ENCODE measurements around the gene MRPL58.
A peak's percentile ranks its signal among the peaks of the same experiment; 100 is the strongest.
"Not testable (repeated sequence)": the region's sequence is repeated elsewhere in the genome, so short reads cannot be mapped to it uniquely, and the experiment has no call there.

MRPL58 gene

DNA sequence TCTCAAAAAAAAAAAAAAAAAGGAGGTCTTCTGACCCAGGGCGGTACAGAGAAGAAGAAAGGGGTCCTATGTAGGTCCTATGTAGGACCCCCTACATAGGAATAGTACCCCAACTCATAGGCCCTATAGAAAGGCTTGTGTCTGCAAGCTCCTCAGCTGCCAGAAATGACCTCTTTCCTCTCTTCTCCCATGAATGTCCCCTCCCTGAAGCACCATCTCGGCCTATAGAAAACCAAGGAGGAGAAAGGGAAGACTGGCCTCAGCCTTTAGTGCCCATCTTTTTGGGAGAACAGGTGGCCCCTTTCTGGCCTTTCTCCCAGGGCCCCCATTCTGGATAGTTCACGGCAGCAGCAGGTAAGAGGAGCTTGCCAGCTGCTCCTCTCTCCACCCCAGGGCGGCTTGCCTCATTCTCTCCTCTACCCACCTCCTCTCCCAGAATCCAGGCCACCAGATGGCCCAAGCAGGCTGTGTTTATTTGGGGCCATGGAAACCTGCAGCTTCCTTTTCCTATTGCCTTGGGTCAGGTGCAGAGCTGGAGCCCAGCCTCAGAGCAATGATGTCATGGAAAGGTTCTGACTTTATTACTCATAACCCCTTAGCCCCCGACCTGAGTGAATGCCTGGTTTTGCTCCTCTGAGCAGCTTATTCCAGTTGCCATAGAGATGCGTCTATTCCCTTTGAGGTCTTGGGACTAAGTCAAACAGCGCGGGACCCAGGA is 1.6 kb upstream of the MRPL58 start:
- Histone ChIP-seq H3K4me1 (ENCODE audit: control insufficient read depth in 1 of 2, insufficient read depth in 2 of 2, low read length in 2 of 2) (peaks cover 13 to 22% of the 10 kb centered on the region in 2 donors), H3K27ac (ENCODE audit: low read depth, low read length) (no peak overlapping the region), H3K36me3 (ENCODE audit: control insufficient read depth in 1 of 2, insufficient read depth in 2 of 2, low read length in 2 of 2) (no peaks in the 10 kb centered on the region), H3K9ac (ENCODE audit: low read depth in 1 of 2, low read length in 2 of 2) (no peak overlapping the region), H3K4me3 (ENCODE audit: low read depth in 1 of 2, low read length in 2 of 2) (no peak overlapping the region), H3K9me3 (ENCODE audit: control insufficient read depth in 1 of 2, low read length in 2 of 2) (no peaks in the 10 kb centered on the region), H3K27me3 (ENCODE audit: control insufficient read depth in 1 of 2, insufficient read depth in 2 of 2, low read length in 2 of 2) (no peaks in the 10 kb centered on the region)

DNA sequence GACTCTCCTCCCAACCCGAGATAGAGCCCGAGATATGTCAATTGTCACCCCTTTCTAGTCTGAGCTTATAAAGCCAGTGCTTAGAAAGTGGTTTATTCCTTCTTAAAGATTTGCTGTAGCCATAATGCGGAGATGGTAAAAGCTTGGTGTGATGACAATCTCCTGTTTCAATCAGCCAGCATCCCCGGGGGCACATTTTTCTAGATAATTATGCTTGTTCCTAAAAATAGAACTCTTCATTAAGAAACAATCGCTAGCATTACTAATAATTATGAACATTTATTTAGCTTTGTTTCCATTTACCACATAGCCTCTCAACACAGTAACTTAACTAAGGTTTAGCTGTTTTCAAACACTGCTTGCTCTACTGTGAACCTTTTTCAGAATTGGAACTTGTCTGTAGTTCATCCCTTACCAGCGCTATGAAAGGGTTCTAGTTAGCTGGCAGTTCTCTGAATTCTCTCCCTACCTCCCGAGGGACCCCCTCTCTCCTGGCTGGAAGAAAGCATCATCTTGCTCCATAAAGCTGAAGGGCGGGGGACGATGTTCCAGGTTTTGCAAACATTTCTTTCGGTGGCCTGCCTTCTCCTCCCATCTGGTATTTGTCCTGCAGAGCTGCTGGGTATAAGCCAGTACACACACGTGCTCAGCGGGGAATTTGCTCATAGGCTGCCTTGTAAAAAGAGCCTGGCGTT is 922 bp upstream of the MRPL58 start:
- Histone ChIP-seq H3K9ac (ENCODE audit: low read depth in 1 of 2, low read length in 2 of 2) (peak overlapping the region; percentile 74 to 83), H3K9me3 (ENCODE audit: control insufficient read depth in 1 of 2, low read length in 2 of 2) (no peaks in the 10 kb centered on the region), H3K36me3 (ENCODE audit: control insufficient read depth in 1 of 2, insufficient read depth in 2 of 2, low read length in 2 of 2) (peaks cover 1 to 3% of the 10 kb centered on the region in 2 donors), H3K4me1 (ENCODE audit: control insufficient read depth in 1 of 2, insufficient read depth in 2 of 2, low read length in 2 of 2) (peaks cover 13 to 22% of the 10 kb centered on the region in 2 donors), H3K27me3 (ENCODE audit: control insufficient read depth in 1 of 2, insufficient read depth in 2 of 2, low read length in 2 of 2) (no peaks in the 10 kb centered on the region), H3K4me3 (ENCODE audit: low read depth in 1 of 2, low read length in 2 of 2) (peak overlapping the region; percentile 72 to 97), H3K27ac (ENCODE audit: low read depth, low read length) (no peak overlapping the region)

DNA sequence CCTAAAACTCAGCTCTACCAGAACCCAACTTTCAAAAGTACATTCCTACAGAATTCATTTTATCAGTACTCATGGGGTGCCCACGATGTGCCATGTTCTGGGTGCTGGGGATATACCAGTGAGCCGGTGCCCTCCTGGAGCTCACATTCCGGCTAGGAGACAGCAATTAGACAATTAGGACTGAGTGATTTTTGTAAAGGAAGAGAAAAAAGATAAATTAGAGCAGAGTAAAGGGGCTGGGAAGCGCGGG is 449 bp upstream of the MRPL58 start:
- peaks cover 4 to 7% of the 10 kb centered on the region in 2 donors for H3K36me3 ChIP-seq (ENCODE audit: control insufficient read depth in 1 of 2, insufficient read depth in 2 of 2, low read length in 2 of 2)
- peak overlapping the region; percentile 74 to 83 for H3K9ac ChIP-seq (ENCODE audit: low read depth in 1 of 2, low read length in 2 of 2)
- peaks cover 13 to 22% of the 10 kb centered on the region in 2 donors for H3K4me1 ChIP-seq (ENCODE audit: control insufficient read depth in 1 of 2, insufficient read depth in 2 of 2, low read length in 2 of 2)
- H3K27me3 ChIP-seq (ENCODE audit: control insufficient read depth in 1 of 2, insufficient read depth in 2 of 2, low read length in 2 of 2) = no peaks in the 10 kb centered on the region
- H3K9me3 ChIP-seq (ENCODE audit: control insufficient read depth in 1 of 2, low read length in 2 of 2) = no peaks in the 10 kb centered on the region
- peak overlapping the region; percentile 15 for H3K27ac ChIP-seq (ENCODE audit: low read depth, low read length)
- peak overlapping the region; percentile 72 to 97 for H3K4me3 ChIP-seq (ENCODE audit: low read depth in 1 of 2, low read length in 2 of 2)

DNA sequence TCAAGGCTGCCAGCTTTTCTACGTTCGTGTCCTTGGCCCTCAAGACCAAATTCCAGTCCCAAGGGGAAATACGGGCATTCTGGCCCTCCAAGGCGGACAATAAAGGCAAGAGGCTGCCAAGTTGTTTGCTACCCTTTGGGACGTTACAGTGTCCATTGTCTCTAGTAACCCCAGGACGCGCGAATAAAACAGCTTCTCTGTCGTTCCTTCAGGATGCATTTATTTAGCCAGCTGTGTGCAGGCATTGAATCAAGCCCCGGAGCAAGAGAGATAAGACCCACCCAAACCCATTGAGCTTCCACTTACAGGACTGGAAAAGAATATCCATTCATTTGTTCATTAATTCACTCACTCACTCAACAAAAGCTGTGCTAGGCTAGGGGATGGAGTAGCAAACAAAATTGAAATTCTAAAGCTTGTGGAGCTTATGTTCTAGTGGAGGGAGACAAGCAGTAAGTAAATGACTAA is 656 bp downstream of the MRPL58 start:
- Histone ChIP-seq H3K36me3 (ENCODE audit: control insufficient read depth in 1 of 2, insufficient read depth in 2 of 2, low read length in 2 of 2) (peaks cover 4 to 7% of the 10 kb centered on the region in 2 donors), H3K9me3 (ENCODE audit: control insufficient read depth in 1 of 2, low read length in 2 of 2) (no peaks in the 10 kb centered on the region), H3K4me1 (ENCODE audit: control insufficient read depth in 1 of 2, insufficient read depth in 2 of 2, low read length in 2 of 2) (peaks cover 13 to 22% of the 10 kb centered on the region in 2 donors), H3K4me3 (ENCODE audit: low read depth in 1 of 2, low read length in 2 of 2) (peak overlapping the region; percentile 72 to 97), H3K9ac (ENCODE audit: low read depth in 1 of 2, low read length in 2 of 2) (peak overlapping the region; percentile 74 to 83), H3K27me3 (ENCODE audit: control insufficient read depth in 1 of 2, insufficient read depth in 2 of 2, low read length in 2 of 2) (no peaks in the 10 kb centered on the region), H3K27ac (ENCODE audit: low read depth, low read length) (no peak overlapping the region)

DNA sequence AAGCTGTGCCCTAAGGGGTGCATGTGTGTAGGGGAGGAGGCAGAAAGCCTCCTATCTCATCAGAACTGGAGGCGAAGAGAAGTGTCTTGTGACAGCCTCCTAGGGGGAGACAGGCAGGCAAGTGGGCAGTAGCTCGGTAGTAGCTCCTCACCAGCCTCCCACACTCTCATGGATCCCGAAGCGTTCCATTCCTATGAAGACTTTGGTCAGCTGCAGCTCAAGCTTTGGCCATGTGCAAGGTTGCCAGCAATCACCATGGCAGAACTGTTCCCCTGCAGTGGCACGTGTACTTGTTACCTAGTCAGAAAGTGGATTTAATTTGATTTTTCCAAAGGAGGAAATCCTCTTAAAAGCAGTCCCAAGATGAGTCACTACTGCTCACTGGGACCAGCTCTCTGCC is 6.7 kb downstream of the MRPL58 start:
- Histone ChIP-seq H3K4me1 (ENCODE audit: control insufficient read depth in 1 of 2, insufficient read depth in 2 of 2, low read length in 2 of 2) (no peaks in the 10 kb centered on the region), H3K36me3 (ENCODE audit: control insufficient read depth in 1 of 2, insufficient read depth in 2 of 2, low read length in 2 of 2) (peaks cover 18 to 50% of the 10 kb centered on the region in 2 donors), H3K9ac (ENCODE audit: low read depth in 1 of 2, low read length in 2 of 2) (no peak overlapping the region), H3K9me3 (ENCODE audit: control insufficient read depth in 1 of 2, low read length in 2 of 2) (no peaks in the 10 kb centered on the region), H3K4me3 (ENCODE audit: low read depth in 1 of 2, low read length in 2 of 2) (no peak overlapping the region), H3K27me3 (ENCODE audit: control insufficient read depth in 1 of 2, insufficient read depth in 2 of 2, low read length in 2 of 2) (no peaks in the 10 kb centered on the region), H3K27ac (ENCODE audit: low read depth, low read length) (no peak overlapping the region)

DNA sequence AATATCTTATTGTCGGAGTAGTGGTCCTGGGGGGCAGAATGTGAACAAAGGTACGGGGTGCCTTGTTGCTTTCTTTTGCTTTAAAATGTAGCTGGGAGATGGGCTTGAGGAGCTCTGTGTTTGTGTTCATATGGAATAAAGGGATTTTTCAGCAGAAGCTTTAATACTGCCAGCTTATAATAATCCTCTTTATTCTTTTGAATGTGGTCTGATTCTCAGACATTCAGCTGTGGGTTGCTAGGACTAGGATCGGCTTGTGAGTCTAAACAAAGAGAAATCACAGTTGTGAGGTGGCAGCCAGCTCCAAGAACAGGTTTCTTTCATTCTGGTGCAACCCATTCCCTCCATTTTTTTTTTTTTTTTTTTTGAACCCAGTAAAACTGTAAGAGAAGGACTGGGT is 7.2 kb downstream of the MRPL58 start:
- no peak overlapping the region for H3K27ac ChIP-seq (ENCODE audit: low read depth, low read length)
- H3K27me3 ChIP-seq (ENCODE audit: control insufficient read depth in 1 of 2, insufficient read depth in 2 of 2, low read length in 2 of 2) = no peaks in the 10 kb centered on the region
- no peak overlapping the region for H3K9ac ChIP-seq (ENCODE audit: low read depth in 1 of 2, low read length in 2 of 2)
- H3K36me3 ChIP-seq (ENCODE audit: control insufficient read depth in 1 of 2, insufficient read depth in 2 of 2, low read length in 2 of 2) = peaks cover 18 to 50% of the 10 kb centered on the region in 2 donors
- H3K4me1 ChIP-seq (ENCODE audit: control insufficient read depth in 1 of 2, insufficient read depth in 2 of 2, low read length in 2 of 2) = no peaks in the 10 kb centered on the region
- no peaks in the 10 kb centered on the region for H3K9me3 ChIP-seq (ENCODE audit: control insufficient read depth in 1 of 2, low read length in 2 of 2)
- no peak overlapping the region for H3K4me3 ChIP-seq (ENCODE audit: low read depth in 1 of 2, low read length in 2 of 2)

DNA sequence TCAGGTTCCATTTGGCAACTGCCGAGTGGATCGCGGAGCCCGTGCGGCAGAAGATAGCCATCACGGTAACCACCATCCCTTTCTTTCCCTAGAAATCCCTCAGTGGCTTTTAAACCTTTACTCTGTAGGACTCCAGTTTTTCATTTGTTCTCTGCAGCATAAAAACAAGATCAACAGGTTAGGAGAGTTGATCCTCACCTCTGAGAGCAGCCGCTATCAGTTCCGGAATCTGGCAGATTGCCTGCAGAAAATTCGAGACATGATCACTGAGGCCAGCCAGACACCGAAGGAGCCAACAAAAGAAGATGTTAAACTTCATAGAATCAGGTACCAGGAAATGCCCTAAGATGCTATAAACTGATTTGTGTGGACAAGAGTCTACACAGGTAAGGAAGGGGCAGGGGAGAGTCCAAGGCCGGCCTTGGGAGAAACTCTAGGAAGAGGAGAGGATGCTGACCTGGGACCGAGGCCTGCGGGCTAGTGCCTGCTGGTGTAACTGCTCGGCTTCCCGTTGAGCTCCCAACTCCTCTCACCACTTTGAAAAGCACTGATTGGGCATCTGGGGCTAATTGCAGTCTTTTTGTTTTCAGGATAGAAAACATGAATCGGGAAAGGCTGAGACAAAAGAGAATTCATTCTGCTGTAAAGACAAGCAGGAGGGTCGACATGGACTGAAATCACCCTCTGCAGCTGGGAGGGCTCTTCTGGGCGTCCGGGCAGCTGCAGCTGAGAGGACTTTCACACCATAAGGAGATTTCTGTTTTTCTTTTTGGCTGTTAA is 8.1 kb downstream of the MRPL58 start:
- no peak overlapping the region for H3K27ac ChIP-seq (ENCODE audit: low read depth, low read length)
- peaks cover 18 to 50% of the 10 kb centered on the region in 2 donors for H3K36me3 ChIP-seq (ENCODE audit: control insufficient read depth in 1 of 2, insufficient read depth in 2 of 2, low read length in 2 of 2)
- no peak overlapping the region for H3K9ac ChIP-seq (ENCODE audit: low read depth in 1 of 2, low read length in 2 of 2)
- no peak overlapping the region for H3K4me3 ChIP-seq (ENCODE audit: low read depth in 1 of 2, low read length in 2 of 2)
- H3K4me1 ChIP-seq (ENCODE audit: control insufficient read depth in 1 of 2, insufficient read depth in 2 of 2, low read length in 2 of 2) = no peaks in the 10 kb centered on the region
- H3K27me3 ChIP-seq (ENCODE audit: control insufficient read depth in 1 of 2, insufficient read depth in 2 of 2, low read length in 2 of 2) = no peaks in the 10 kb centered on the region
- no peaks in the 10 kb centered on the region for H3K9me3 ChIP-seq (ENCODE audit: control insufficient read depth in 1 of 2, low read length in 2 of 2)

DNA sequence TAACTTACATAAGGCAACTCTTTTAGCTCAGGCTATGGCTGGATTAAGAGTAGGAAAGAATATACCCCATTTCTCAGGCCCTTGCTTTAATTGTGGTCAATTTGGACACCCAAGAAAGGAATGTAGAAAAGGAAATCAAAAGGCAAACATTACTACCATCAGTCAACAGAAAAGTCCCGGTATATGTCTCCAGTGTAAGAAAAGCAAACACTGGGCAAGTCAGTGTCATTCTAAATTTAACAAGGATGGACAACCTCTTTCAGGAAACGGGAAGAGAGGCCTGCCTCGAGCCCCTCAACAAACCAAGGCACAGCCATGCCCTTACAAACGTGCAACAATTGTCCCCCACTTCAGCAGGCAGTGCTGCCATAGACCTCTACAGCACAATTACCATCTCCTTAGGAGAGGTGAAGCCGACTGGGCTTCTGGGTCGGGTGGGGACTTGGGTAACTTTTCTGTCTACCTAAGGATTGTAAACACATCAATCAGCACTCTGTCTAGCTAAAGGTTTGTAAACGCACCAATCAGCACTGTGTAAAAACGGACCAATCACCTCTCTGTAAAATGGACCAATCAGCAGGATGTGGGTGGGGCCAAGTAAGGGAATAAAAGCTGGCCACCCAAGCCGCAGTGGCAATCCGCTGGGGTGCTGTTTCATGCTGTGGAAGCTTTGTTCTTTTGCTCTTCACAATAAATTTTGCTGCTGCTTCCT is 12.4 kb downstream of the MRPL58 start:
- no peaks in the 10 kb centered on the region for H3K4me1 ChIP-seq (ENCODE audit: control insufficient read depth in 1 of 2, insufficient read depth in 2 of 2, low read length in 2 of 2)
- peaks cover 9 to 29% of the 10 kb centered on the region in 2 donors for H3K36me3 ChIP-seq (ENCODE audit: control insufficient read depth in 1 of 2, insufficient read depth in 2 of 2, low read length in 2 of 2)
- no peak overlapping the region for H3K27ac ChIP-seq (ENCODE audit: low read depth, low read length)
- no peak overlapping the region for H3K4me3 ChIP-seq (ENCODE audit: low read depth in 1 of 2, low read length in 2 of 2)
- no peaks in the 10 kb centered on the region for H3K9me3 ChIP-seq (ENCODE audit: control insufficient read depth in 1 of 2, low read length in 2 of 2)
- H3K27me3 ChIP-seq (ENCODE audit: control insufficient read depth in 1 of 2, insufficient read depth in 2 of 2, low read length in 2 of 2) = no peaks in the 10 kb centered on the region
- no peak overlapping the region for H3K9ac ChIP-seq (ENCODE audit: low read depth in 1 of 2, low read length in 2 of 2)

DNA sequence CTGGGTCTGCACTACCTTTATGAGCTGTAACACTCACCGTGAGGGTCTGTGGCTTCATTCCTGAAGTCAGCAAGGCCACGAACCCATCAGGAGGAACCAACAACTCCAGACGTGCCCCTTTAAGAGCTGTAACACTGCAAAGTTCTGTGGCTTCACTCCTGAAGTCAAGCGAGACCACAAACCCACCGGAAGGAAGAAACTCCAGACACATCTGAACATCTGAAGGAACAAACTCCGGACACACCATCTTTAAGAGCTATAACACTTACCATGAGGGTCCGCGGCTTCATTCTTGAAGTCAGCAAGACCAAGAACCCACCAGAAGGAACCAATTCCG is 12.9 kb downstream of the MRPL58 start:
- H3K9ac ChIP-seq (ENCODE audit: low read depth in 1 of 2, low read length in 2 of 2); H3K9me3 ChIP-seq (ENCODE audit: control insufficient read depth in 1 of 2, low read length in 2 of 2); H3K27me3 ChIP-seq (ENCODE audit: control insufficient read depth in 1 of 2, insufficient read depth in 2 of 2, low read length in 2 of 2); H3K4me3 ChIP-seq (ENCODE audit: low read depth in 1 of 2, low read length in 2 of 2); H3K27ac ChIP-seq (ENCODE audit: low read depth, low read length); H3K4me1 ChIP-seq (ENCODE audit: control insufficient read depth in 1 of 2, insufficient read depth in 2 of 2, low read length in 2 of 2): not testable (repeated sequence)
- H3K36me3 ChIP-seq (ENCODE audit: control insufficient read depth in 1 of 2, insufficient read depth in 2 of 2, low read length in 2 of 2) = peaks cover 9 to 23% of the 10 kb centered on the region in 2 donors

DNA sequence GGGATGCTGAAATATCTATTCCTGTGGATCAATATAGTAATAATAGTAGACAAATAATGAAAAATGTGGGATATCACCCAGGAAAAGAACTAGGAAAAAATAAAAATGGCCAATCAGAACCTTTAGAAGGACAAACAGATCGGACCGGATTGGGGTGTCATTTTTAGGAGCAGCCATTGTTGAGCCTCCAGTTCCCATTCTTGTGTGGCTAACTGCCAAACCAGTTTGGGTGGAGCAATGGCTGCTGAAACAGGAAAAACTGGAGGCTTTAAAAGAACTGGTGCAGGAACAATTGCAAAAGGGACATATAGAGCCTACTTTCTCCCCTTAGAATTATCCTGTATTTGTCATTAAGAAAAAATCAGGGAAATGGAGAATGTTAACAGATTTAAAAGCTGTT is 14.2 kb downstream of the MRPL58 start:
- peaks cover 4 to 11% of the 10 kb centered on the region in 2 donors for H3K36me3 ChIP-seq (ENCODE audit: control insufficient read depth in 1 of 2, insufficient read depth in 2 of 2, low read length in 2 of 2)
- not testable (repeated sequence) for H3K4me1 ChIP-seq (ENCODE audit: control insufficient read depth in 1 of 2, insufficient read depth in 2 of 2, low read length in 2 of 2); H3K27me3 ChIP-seq (ENCODE audit: control insufficient read depth in 1 of 2, insufficient read depth in 2 of 2, low read length in 2 of 2); H3K9ac ChIP-seq (ENCODE audit: low read depth in 1 of 2, low read length in 2 of 2); H3K9me3 ChIP-seq (ENCODE audit: control insufficient read depth in 1 of 2, low read length in 2 of 2); H3K27ac ChIP-seq (ENCODE audit: low read depth, low read length); H3K4me3 ChIP-seq (ENCODE audit: low read depth in 1 of 2, low read length in 2 of 2)
